Activated CD4-positive, alpha-beta T cell treated with anti-CD3 and anti-CD28 coated beads, Interleukin-2, Interleukin-6, amounts not matched to agents 100 ng/mL and 50 ng/mL, durations not matched to agents 16 hours and 8 hours (primary cell): ENCODE data around the gene SLC25A48.

Source experiments
- DNase-seq: peaks from one replicate; pipeline ENCODE4 v3.0.0-alpha.2; 2020

SLC25A48 gene

DNA sequence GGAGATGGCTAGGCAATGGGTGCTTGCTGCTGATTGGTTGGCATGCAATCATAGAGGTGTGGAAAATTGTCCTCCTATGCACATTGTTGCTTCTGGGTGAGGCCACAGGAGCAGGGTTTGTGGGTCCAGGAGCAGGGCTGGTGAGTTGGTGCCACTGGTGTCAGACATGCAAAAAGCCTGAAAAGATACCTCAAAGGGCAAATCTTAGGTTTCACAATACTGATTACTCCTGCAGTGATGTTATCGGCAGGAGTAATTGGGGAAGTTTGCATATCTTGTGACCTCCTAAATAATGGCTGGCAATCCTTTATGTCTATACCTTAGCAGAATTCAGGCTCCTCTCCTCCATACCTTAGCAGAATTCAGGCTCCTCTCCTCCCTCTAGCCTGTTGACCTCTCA lies 25.2 kb downstream of the SLC25A48 start:
- no peak for DNase-seq

GRCh38 chr5:135861641-135862040 lies 27.2 kb downstream of the SLC25A48 start:
- DNase-seq = no peak

- no peak for DNase-seq
Observed at GRCh38 chr5:135862086-135862485, 27.6 kb downstream of the SLC25A48 start.

GRCh38 chr5:135862744-135863143 lies 28.3 kb downstream of the SLC25A48 start:
- DNase-seq = no peak

DNA sequence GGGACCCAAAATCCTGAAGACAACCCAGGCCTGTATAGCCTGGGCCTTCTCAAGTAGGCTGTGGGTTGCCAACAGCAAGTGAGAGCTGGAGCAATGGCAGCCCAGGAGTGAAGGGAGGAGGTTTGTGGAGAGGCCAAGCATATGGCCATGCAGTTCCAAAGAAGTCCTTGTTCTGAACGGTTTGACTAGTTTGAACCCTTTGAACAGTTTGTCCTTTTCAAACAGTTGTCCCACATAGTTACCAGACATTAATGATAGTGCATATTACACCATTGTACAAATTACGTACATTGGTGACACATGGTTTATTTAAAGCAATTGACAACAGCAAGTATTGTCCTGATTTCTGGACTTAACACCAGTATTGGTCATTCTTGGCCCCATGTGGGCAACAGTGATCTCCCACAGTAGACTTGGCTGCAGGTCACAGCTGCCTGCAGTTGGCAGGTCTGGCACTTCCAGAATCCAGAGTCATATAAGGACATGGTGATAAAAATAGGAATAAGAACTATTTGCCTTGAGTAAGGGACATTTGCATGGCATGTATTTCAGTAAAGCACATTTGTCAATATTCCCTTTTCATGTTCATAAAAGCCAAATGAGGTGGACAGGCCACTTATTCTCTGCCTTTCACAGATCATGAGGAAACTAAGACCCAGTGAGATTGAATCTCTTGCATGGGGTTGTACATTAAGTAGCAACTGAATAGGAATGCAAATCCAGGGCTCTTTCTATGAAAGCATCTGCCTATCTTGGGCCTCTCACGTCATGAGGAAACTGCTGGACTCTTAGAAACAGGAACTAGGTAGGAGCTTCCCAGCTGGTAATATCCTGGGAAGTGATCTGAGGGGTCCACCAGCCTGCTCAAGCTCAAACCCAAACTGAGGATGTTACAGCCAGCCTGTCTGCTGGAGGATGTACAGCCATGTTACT lies 30.3 kb downstream of the SLC25A48 start:
- DNase-seq = no peak

- DNase-seq = no peak
Observed at GRCh38 chr5:135866016-135866415, 31.6 kb downstream of the SLC25A48 start.

DNA sequence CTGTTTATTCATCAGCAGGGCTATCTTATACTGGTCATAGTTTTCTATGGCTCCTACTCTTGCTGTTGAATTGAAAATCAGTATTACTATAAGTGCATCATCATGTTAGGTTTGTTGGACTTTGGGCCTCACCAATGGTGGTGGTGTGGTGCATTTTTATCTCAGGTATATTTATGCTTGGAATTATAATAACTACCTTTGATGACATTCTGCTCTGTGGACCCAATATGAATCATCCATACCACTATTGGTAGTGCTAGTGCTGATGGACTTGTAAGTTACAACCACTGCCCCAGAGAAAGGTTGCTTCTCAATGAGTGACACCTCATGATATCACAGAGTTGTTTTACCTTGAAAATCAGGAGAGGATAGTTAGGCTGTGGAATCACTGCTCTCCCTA lies 33.1 kb downstream of the SLC25A48 start:
- no peak for DNase-seq

GRCh38 chr5:135868681-135869080 lies 34.2 kb downstream of the SLC25A48 start:
- DNase-seq = no peak

- DNase-seq = no peak
Observed at GRCh38 chr5:135869276-135869675, 34.8 kb downstream of the SLC25A48 start.

GRCh38 chr5:135869935-135870334 lies 35.5 kb downstream of the SLC25A48 start:
- DNase-seq = no peak

- DNase-seq = no peak
Observed at GRCh38 chr5:135871268-135871915, 36.9 kb downstream of the SLC25A48 start.

- DNase-seq = no peak
Observed at GRCh38 chr5:135873831-135874230, 39.4 kb downstream of the SLC25A48 start.

- DNase-seq = no peak
Observed at GRCh38 chr5:135874461-135874860, 40.0 kb downstream of the SLC25A48 start.

- no peak for DNase-seq
Observed at GRCh38 chr5:135875567-135875966, 41.1 kb downstream of the SLC25A48 start.

DNA sequence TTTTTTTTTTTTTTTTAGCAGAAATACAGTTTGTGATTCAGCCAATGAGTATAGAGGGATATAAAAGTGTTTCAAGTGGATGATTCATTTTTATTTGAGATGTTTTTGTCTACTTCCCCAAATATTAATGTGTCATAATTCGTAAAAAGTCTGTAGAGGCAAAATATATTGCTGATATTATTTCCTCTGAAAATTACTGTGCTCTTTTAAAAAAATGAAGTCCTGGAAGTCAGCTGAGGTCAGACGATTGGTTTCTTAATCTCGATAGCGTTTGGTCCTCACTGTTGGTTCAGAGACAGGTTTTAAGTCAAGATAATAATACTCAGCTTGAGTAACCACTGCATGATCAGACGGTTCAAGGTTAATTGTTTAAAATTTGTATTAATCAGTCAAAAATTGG lies 41.7 kb downstream of the SLC25A48 start:
- DNase-seq = no peak

DNA sequence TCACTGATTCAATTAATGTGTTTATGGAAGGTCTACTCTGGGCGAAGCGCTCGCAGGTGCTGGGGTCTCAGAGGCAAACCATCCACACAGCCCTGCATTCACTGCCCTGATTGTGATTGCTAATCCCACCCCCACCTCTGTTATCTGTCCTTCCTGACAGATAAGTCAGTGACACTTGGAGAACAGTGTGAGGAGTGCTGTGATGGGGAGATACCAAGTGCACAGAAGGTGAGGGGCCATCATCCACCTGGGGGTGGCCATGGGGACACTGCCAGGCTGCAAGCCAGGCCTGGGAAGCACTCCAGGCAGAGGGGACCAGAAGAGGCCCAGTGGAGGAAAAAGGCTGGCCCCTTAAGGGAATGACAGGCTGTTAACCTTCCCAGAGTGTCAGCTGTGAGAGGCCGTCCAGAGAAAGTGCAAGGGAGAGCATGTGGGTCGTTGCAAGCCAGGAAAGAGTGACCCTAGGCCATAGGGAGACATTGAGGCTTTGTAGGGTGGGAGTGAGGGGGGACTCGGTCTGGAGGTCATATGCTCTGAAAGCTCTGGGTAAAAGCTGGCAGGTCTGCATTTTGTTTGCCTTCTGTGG lies 43.2 kb downstream of the SLC25A48 start:
- DNase-seq = no peak

DNA sequence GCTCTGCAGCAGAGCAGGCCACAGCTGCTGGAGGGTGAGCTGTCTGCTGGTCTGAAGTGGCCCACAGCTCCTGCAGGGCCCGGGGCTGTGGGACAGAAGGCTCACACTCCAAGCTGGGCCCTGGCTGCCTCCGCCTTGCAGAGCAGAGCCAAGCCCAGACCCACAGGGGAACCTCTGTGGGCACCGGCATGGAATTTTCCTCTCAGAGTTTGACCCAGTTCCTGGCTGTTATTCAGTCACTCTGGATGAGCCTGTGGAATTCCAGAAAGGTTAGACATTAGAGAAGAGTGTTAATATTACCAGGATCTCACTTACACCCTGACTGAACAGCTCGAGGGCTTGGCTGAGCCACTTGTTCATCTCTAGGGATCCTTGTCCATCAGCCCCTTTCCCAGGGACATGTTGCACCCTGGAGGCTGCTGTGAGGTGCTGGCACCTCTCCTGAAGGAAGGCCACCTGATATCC lies 43.7 kb downstream of the SLC25A48 start:
- no peak for DNase-seq

- no peak for DNase-seq
Observed at GRCh38 chr5:135879591-135879990, 45.1 kb downstream of the SLC25A48 start.

- DNase-seq = peak; percentile 33
Observed at GRCh38 chr5:135880278-135880677, 45.8 kb downstream of the SLC25A48 start.

- DNase-seq = no peak
Observed at GRCh38 chr5:135880801-135881200, 46.3 kb downstream of the SLC25A48 start.

GRCh38 chr5:135881244-135881643 lies 46.8 kb downstream of the SLC25A48 start:
- no peak for DNase-seq

DNA sequence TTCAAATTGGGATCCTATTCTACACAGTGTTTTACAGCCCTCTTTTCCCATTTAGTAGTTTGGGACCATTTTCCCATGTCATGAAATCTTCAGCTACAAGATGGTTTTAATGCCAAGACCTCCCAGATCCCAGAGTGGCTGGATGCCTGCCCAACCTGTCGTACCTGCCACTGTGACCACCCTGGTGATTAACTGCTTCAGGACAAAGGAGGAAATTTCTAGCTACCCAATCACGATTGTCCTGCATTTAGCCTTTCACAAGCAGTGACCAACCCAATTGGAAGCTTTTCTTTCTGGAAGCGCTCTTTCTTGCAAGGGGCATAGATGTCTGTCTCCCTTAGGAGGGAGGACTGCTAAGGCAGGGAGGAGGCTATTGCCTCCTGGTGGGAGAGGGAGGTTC lies 47.4 kb downstream of the SLC25A48 start:
- DNase-seq = no peak

GRCh38 chr5:135883026-135883425 lies 48.6 kb downstream of the SLC25A48 start:
- no peak for DNase-seq

- peak; percentile 11 for DNase-seq
Observed at GRCh38 chr5:135883441-135883840, 49.0 kb downstream of the SLC25A48 start.
